Measurements from ENCODE around the gene HIPK2. TPM values are rescaled to one million over a fixed set of nuclear protein-coding genes. Genes with fewer than 3 reads are reported as not detected.

The HIPK2 gene
- polyA plus RNA-seq, 1 donor (not counting 4 experiments of a cell fraction or from before 2014, with no cell fraction given): 5.8 TPM

DNA sequence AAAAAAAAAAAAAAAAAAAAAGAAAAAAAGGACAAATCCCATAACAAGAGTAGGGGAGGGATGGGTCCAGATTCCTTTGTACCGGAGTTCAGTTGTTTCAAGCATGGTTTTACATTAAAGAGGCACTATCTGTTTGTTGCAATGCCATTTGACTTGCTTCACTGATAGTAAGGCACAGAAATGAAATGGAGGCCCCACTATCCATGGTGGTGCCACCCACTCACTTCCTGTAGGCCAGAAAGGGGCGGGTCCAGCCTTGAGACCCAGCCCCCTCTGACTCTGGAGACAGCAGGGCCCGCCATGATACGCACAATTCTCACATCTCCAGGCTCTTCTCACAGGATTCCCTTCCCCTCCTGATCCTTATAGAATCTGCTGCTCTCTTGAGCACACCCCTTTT, 154.3 kb downstream of the HIPK2 start:
- no peak for FAIRE-seq
- H3K9ac ChIP-seq (ENCODE audit: control insufficient read depth, extremely low read depth, insufficient read depth, low read length): no peak overlapping the region
- dilution Hi-C loops (cut with MboI; ENCODE audit: extremely low pct_ligation_motif_present, low sequenced_read_pairs): loop anchor here (25.0 kb wide), 1 partner anchor 389 kb away; no protein-coding TSS in a partner anchor

DNA sequence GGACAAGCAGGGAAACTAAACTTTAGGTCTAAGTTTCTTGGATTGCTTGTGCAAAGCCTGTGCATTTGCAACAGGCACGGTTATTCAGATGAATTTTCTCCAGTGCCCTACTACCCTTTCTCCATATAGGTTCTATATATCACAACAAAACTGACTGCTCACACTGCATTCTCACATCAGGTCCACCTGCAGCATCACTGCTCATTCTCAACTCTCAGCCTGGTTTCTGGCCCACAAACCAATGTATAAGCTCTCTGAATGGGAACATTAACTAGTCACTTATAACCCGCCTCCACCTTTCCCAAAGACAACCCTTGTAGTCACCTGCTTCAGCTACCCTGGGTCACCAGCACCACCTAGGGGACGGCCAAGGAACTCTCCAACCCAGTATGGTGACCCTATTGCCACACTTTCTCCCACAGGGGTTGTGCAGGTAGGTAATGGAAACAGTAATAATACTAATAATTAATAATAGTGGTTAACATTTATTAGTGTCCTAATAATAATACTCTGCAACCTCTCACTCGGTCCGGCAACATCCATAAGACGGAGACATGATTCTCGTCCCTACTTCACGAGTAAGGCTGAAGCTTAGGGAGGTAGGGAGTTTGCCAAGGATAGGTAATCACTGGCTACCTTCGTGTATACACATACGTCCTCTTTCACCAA, 157.0 kb downstream of the HIPK2 start:
- no peak overlapping the region for H3K9ac ChIP-seq (ENCODE audit: control insufficient read depth, extremely low read depth, insufficient read depth, low read length)
- H3K9me3 ChIP-seq (ENCODE audit: control insufficient read depth, low read depth, low read length): no peaks in the 10 kb centered on the region
- no peak overlapping the region for H3K4me2 ChIP-seq (ENCODE audit: control insufficient read depth, extremely low read depth, insufficient read depth, low read depth, low read length)
- no peaks in the 10 kb centered on the region for H3K9me1 ChIP-seq (ENCODE audit: control insufficient read depth, extremely low read depth, insufficient read depth, low read length)
- TF ChIP-seq, protein P1, sequence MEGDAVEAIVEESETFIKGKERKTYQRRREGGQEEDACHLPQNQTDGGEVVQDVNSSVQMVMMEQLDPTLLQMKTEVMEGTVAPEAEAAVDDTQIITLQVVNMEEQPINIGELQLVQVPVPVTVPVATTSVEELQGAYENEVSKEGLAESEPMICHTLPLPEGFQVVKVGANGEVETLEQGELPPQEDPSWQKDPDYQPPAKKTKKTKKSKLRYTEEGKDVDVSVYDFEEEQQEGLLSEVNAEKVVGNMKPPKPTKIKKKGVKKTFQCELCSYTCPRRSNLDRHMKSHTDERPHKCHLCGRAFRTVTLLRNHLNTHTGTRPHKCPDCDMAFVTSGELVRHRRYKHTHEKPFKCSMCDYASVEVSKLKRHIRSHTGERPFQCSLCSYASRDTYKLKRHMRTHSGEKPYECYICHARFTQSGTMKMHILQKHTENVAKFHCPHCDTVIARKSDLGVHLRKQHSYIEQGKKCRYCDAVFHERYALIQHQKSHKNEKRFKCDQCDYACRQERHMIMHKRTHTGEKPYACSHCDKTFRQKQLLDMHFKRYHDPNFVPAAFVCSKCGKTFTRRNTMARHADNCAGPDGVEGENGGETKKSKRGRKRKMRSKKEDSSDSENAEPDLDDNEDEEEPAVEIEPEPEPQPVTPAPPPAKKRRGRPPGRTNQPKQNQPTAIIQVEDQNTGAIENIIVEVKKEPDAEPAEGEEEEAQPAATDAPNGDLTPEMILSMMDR (optimal IDR thresholded peaks at IDR 0.05 in 1 of 3, IDR thresholded peaks at IDR 0.05 in 1 of 3, conservative IDR thresholded peaks at IDR 0.05 in 1 of 3; ENCODE audit: extremely low read depth in 1 of 3, insufficient read depth in 2 of 3, low read length in 3 of 3): peak; percentile 74 to 82 (median 80)
- no peak for TF ChIP-seq EZH2 (IDR thresholded peaks at IDR 0.05; ENCODE audit: low read length)
- no peaks in the 10 kb centered on the region for H3K27me3 ChIP-seq (ENCODE audit: control insufficient read depth, extremely low read depth, insufficient read depth, low read length)
- peaks cover 6% of the 10 kb centered on the region for H3K4me1 ChIP-seq (ENCODE audit: control insufficient read depth, extremely low read depth, insufficient read depth, low read length)
- H3K27ac ChIP-seq (ENCODE audit: control insufficient read depth, insufficient read depth, low read length): no peak overlapping the region
- H3K79me2 ChIP-seq (ENCODE audit: control insufficient read depth, insufficient read depth, low read length): no peaks in the 10 kb centered on the region
- DNase-seq (ENCODE audit: low read depth, low spot score) (peak; percentile 13), FAIRE-seq (no peak)
- dilution Hi-C loops (cut with MboI; ENCODE audit: extremely low pct_ligation_motif_present, low sequenced_read_pairs): loop anchor here (25.0 kb wide), 1 partner anchor 391 kb away; no protein-coding TSS in a partner anchor
- H4K20me1 ChIP-seq (ENCODE audit: control insufficient read depth, extremely low read depth, insufficient read depth, low read length): no peaks in the 10 kb centered on the region
- H3K4me3 ChIP-seq (ENCODE audit: control insufficient read depth in 2 of 3, extremely low read depth in 1 of 3, insufficient read depth in 2 of 3, low read depth in 1 of 3, low read length in 3 of 3): no peak overlapping the region
- H2AFZ ChIP-seq (ENCODE audit: control insufficient read depth, low read length): no peak overlapping the region
- peaks cover 10 to 29% of the 10 kb centered on the region in 2 experiments for H3K36me3 ChIP-seq (ENCODE audit: control insufficient read depth in 2 of 2, extremely low read depth in 1 of 2, insufficient read depth in 2 of 2, low read length in 2 of 2)

More for the DNA sequence above, 154.3 kb downstream of the HIPK2 start:
- Histone ChIP-seq H3K9me1 (ENCODE audit: control insufficient read depth, extremely low read depth, insufficient read depth, low read length) (no peaks in the 10 kb centered on the region), H3K27me3 (ENCODE audit: control insufficient read depth, extremely low read depth, insufficient read depth, low read length) (no peaks in the 10 kb centered on the region), H4K20me1 (ENCODE audit: control insufficient read depth, extremely low read depth, insufficient read depth, low read length) (no peaks in the 10 kb centered on the region), H3K27ac (ENCODE audit: control insufficient read depth, insufficient read depth, low read length) (no peak overlapping the region), H3K9me3 (ENCODE audit: control insufficient read depth, low read depth, low read length) (no peaks in the 10 kb centered on the region), H3K4me3 (ENCODE audit: control insufficient read depth in 2 of 3, extremely low read depth in 1 of 3, insufficient read depth in 2 of 3, low read depth in 1 of 3, low read length in 3 of 3) (no peak overlapping the region), H3K4me2 (ENCODE audit: control insufficient read depth, extremely low read depth, insufficient read depth, low read depth, low read length) (no peak overlapping the region), H2AFZ (ENCODE audit: control insufficient read depth, low read length) (no peak overlapping the region), H3K4me1 (ENCODE audit: control insufficient read depth, extremely low read depth, insufficient read depth, low read length) (peaks cover 6% of the 10 kb centered on the region), H3K36me3 (ENCODE audit: control insufficient read depth in 2 of 2, extremely low read depth in 1 of 2, insufficient read depth in 2 of 2, low read length in 2 of 2) (peaks cover 14 to 29% of the 10 kb centered on the region in 2 experiments), H3K79me2 (ENCODE audit: control insufficient read depth, insufficient read depth, low read length) (no peaks in the 10 kb centered on the region)
- no peak for DNase-seq (ENCODE audit: low read depth, low spot score)
- TF ChIP-seq EZH2 (IDR thresholded peaks at IDR 0.05; ENCODE audit: low read length): no peak
- TF ChIP-seq, protein P1 (optimal IDR thresholded peaks at IDR 0.05 in 1 of 3, IDR thresholded peaks at IDR 0.05 in 1 of 3, conservative IDR thresholded peaks at IDR 0.05 in 1 of 3; ENCODE audit: extremely low read depth in 1 of 3, insufficient read depth in 2 of 3, low read length in 3 of 3): no peak
